ENCODE results near the gene CCDC171.

DNA sequence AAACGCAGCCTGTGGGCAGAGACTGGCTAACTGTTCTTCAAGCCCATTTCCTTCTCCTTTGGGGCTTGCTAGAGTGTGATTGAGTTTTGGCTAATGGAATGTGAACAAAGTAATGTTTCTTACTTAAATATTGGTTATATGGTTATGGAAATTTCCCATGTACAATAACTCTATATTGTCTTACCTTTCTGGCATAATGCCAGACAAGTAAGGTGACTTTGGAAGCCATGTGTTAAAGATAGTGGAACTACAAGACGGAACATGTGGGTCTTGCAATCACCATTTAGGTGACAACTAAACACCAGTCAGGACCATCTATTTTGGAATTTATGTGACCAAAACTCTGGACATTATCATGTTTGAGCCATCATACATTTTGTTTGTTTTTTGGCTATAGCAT is 260.2 kb downstream of the CCDC171 start:
- TF ChIP-seq POLR2A (IDR thresholded peaks at IDR 0.05; ENCODE audit: low read depth, low read length) (no peak), POLR2AphosphoS5 (IDR thresholded peaks at IDR 0.05; ENCODE audit: low read depth, low read length) (no peak)
